ENCODE data around the gene CRTC1.

DNA sequence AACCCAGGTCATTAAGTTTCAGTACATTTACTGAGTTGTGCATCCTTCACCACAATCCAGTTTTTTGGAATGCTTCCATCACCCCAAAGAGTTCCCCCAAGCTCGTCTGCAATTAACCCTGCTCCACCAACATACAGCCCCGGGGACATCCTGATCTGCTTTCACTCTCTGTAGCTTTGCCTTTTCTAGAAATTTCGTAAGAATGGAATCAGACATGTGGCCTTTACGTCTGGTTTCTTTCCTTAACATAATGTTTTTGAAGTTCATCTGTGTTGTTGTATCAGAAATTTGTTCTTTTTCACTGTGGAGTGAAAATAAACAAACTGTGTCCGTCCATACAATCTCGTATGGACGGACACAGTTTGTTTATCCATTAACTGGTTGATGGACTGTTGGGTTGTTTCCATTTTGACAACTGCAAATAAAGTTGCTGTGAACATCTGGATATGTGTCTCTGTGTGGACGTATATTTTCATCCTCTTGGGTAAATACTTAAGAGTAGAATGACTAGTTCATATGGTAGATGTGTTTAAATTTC is 43.7 kb upstream of the CRTC1 start:
- TF ChIP-seq EZH2 (IDR thresholded peaks at IDR 0.05; ENCODE audit: insufficient read depth, poor library complexity, severe bottlenecking) (no peak), EZH2phosphoT487 (IDR thresholded peaks at IDR 0.05; ENCODE audit: insufficient read depth, low read depth) (no peak)
